Neuron (in vitro differentiated cells): ENCODE results near the gene PI4K2B.
"Not testable (repeated sequence)": the region's sequence is repeated elsewhere in the genome, so short reads cannot be mapped to it uniquely, and the experiment has no call there.

Source experiments
- H2AFZ ChIP-seq: one replicate; pipeline ENCODE4 v1.6.1; 2013; ENCODE audit warnings: low read depth, mild to moderate bottlenecking, inconsistent platforms, low read length, moderate library complexity
- H3K27me3 ChIP-seq: one replicate; pipeline ENCODE4 v1.6.1; 2013; ENCODE audit warnings: low read length; ENCODE audit not compliant: insufficient read depth
- H3K36me3 ChIP-seq: one replicate; pipeline ENCODE4 v1.6.1; 2013; ENCODE audit warnings: low read length; ENCODE audit not compliant: insufficient read depth
- H3K4me1 ChIP-seq: one replicate; pipeline ENCODE4 v1.6.1; 2013; ENCODE audit warnings: low read length; ENCODE audit not compliant: insufficient read depth
- H3K4me3 ChIP-seq: 2 replicates; pipeline ENCODE4 v1.5.1; 2013; ENCODE audit warnings: mild to moderate bottlenecking, low read length, moderate library complexity
- H3K9me3 ChIP-seq: one replicate; pipeline ENCODE4 v1.6.1; 2013; ENCODE audit warnings: low read length

The PI4K2B gene

GRCh38 chr4:25229804-25230203 is 4.0 kb upstream of the PI4K2B start:
- H2AFZ ChIP-seq, result no peak overlapping the region
- H3K36me3 ChIP-seq, result no peaks in the 10 kb centered on the region
- no peaks in the 10 kb centered on the region for H3K27me3 ChIP-seq
- H3K4me3 ChIP-seq, result no peak overlapping the region
- peaks cover 5% of the 10 kb centered on the region for H3K9me3 ChIP-seq
- H3K4me1 ChIP-seq, result peaks cover 2% of the 10 kb centered on the region

GRCh38 chr4:25233194-25233593 is 639 bp upstream of the PI4K2B start:
- Histone ChIP-seq H3K9me3 (peaks cover 5% of the 10 kb centered on the region), H3K27me3 (no peaks in the 10 kb centered on the region), H3K4me1 (peaks cover 7% of the 10 kb centered on the region), H3K36me3 (no peaks in the 10 kb centered on the region), H3K4me3 (peak overlapping the region; percentile 92), H2AFZ (peak overlapping the region; percentile 93)

DNA sequence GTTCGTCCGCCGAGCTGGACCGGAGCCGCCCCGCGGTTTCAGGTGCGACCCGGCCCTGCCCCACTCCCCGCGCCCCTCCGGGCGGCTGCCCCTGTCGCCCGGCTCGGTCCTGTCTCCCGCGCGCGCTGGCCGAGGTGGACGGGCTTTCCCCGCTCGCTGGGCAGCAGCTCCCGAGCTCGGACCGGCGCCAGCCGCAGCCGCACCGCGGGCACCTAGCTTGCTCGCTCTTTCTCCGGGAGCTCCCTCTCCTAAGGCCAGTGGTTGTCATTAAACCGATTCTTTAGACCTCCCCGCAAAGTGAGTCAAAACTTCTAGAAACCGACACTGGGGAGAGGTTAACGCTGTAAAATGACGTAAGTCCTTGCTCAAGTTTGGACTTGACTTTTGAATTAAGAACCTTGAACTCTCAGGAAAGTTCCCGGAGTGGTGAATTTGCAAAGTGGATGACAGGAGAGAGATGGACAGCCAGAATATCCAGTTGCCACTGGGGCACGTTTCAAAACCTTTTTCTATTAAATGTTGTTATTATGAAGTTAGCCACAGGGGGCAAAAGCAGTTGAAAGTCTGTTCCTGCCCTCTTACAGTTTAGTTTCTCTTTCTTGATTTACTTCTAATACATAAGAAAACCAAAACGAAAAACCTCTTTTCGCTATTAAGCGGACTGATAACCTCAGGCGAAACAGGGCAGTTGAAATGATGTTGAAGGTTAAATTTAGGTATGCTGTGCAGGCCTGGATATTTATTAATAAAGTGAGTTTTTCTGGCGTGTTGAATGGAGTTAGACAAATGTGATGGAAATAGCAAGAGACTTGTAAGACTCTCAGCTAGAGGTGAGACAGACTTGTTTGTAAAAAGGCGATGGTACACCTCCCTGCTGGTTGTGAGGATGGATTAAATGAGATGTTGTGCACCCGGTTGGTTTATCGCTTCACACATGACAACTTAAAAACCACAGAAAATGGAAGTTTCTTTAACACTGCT is 847 bp downstream of the PI4K2B start:
- H3K9me3 ChIP-seq, result peaks cover 5% of the 10 kb centered on the region
- no peaks in the 10 kb centered on the region for H3K36me3 ChIP-seq
- H3K4me1 ChIP-seq, result peaks cover 7% of the 10 kb centered on the region

GRCh38 chr4:25235401-25235800 is 1.6 kb downstream of the PI4K2B start:
- peak overlapping the region; percentile 92 for H3K4me3 ChIP-seq
- peaks cover 7% of the 10 kb centered on the region for H3K4me1 ChIP-seq
- peaks cover 5% of the 10 kb centered on the region for H3K9me3 ChIP-seq
- no peak overlapping the region for H2AFZ ChIP-seq
- H3K27me3 ChIP-seq, result no peaks in the 10 kb centered on the region
- no peaks in the 10 kb centered on the region for H3K36me3 ChIP-seq

More for the DNA sequence above, 847 bp downstream of the PI4K2B start:
- H2AFZ ChIP-seq, result peak overlapping the region; percentile 93
- peak overlapping the region; percentile 92 for H3K4me3 ChIP-seq
- H3K27me3 ChIP-seq, result no peaks in the 10 kb centered on the region

DNA sequence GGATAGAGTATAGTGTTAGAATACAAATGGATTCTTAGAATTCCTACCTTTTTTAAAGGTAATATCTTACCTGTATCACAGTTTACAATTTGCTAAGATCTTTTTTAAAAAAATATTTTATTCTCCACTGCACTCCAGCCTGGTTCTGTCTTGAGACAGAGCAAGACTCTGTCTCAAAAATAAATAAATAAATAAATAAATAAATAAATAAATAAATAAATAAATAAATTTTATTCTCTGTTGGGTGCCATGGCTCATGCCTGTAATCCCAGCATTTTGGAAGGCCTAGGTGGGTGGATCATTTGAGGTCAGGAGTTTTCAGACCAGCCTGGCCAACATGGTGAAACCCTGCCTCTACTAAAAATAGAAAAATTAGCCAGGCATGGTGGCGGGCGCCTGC is 2.2 kb downstream of the PI4K2B start:
- H3K4me1 ChIP-seq, H3K27me3 ChIP-seq, H3K4me3 ChIP-seq, H3K36me3 ChIP-seq, H2AFZ ChIP-seq, H3K9me3 ChIP-seq: not testable (repeated sequence)

DNA sequence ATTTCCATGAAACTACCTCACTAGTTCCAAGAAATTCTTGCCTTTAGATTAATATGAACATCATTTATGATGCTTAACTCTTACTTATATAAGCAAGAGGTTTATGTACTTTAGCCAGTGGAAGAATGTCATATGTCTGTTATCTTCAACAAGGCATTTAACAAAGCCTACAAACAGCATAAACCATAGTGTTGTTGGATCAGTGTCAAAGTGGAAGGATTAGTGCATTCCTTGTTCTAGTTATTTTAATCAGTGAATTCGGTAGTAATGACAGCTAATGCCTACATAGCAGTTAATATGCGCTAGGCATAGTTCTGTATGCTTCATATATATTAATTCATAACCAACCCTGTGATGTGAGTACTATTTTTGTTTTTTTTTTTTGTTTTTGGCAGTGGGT is 3.1 kb downstream of the PI4K2B start:
- no peak overlapping the region for H2AFZ ChIP-seq

DNA sequence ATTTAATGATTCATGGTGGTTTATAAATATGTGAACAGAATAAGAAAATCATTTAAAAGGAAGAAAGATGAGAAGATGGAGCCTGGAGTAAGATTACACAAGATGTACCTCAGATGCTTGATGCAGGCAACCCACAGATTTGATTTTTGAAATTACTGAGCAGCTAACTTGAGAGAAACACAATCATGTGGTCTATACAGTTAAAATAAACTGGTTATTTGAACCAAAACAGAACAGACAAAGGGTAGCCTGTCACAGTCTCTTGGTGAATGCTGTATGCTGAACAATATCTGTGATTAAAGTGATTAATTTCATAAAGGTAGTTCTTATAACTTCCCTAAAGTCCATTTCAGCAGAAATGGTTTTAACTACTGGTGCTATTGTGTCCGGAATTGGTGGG is 4.2 kb downstream of the PI4K2B start:
- Histone ChIP-seq H3K9me3 (peaks cover under 1% of the 10 kb centered on the region), H2AFZ (no peak overlapping the region), H3K4me3 (no peak overlapping the region), H3K36me3 (no peaks in the 10 kb centered on the region), H3K27me3 (no peaks in the 10 kb centered on the region), H3K4me1 (peaks cover 7% of the 10 kb centered on the region)

More for the DNA sequence above, 3.1 kb downstream of the PI4K2B start:
- H3K27me3 ChIP-seq, result no peaks in the 10 kb centered on the region
- H3K4me1 ChIP-seq, result peaks cover 7% of the 10 kb centered on the region
- H3K36me3 ChIP-seq, result no peaks in the 10 kb centered on the region
- peaks cover 5% of the 10 kb centered on the region for H3K9me3 ChIP-seq
- H3K4me3 ChIP-seq, result no peak overlapping the region

GRCh38 chr4:25239528-25239927 is 5.7 kb downstream of the PI4K2B start:
- H3K4me1 ChIP-seq, H3K36me3 ChIP-seq, H3K27me3 ChIP-seq, H3K4me3 ChIP-seq, H2AFZ ChIP-seq, H3K9me3 ChIP-seq: not testable (repeated sequence)

- not testable (repeated sequence) for H3K4me3 ChIP-seq, H3K4me1 ChIP-seq, H3K9me3 ChIP-seq, H3K36me3 ChIP-seq, H3K27me3 ChIP-seq, H2AFZ ChIP-seq
Observed at GRCh38 chr4:25240754-25241210, 6.9 kb downstream of the PI4K2B start.

DNA sequence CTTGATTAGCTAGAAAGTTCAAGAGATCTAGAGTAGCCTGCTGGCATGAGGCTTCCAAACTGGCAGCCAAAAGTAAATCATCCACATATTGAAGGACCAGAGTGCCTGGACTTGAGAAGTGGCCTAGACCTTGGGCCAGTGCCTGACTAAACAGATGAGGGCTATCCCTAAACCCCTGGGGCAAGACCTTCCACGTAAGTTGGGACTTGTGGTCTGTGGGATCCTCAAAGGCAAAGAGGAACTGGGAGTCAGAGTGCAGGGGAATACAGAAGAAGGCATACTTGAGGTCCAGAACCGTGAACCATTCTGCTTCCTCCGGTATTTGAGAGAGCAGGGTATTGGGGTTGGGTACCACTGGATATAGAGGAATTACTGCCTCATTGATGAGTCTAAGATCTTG is 8.4 kb downstream of the PI4K2B start:
- H2AFZ ChIP-seq, H3K4me1 ChIP-seq, H3K36me3 ChIP-seq, H3K27me3 ChIP-seq, H3K9me3 ChIP-seq, H3K4me3 ChIP-seq: not testable (repeated sequence)

DNA sequence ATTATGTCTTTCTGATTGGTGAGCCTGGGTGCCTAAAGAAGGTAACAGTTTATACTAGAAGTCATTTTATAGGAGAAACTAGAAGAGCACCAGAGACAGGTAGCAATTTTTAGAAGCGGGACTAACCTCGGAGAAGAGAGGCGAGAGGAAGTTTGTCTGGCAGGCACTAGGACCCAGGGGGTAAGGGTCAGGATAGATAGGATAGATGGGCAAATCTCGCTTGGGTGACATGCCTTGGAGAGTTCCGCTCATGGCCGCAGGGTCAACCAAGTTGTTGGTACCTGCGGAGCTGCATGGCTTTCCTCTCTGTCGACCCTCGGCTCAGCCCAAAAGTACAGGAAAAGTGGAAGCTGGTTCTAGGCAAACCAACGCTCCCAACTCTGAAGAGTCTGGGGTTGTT is 11.3 kb downstream of the PI4K2B start:
- Histone ChIP-seq H3K36me3 (no peaks in the 10 kb centered on the region), H2AFZ (no peak overlapping the region), H3K4me3 (no peak overlapping the region), H3K27me3 (no peaks in the 10 kb centered on the region), H3K4me1 (no peaks in the 10 kb centered on the region), H3K9me3 (peaks cover 2% of the 10 kb centered on the region)

DNA sequence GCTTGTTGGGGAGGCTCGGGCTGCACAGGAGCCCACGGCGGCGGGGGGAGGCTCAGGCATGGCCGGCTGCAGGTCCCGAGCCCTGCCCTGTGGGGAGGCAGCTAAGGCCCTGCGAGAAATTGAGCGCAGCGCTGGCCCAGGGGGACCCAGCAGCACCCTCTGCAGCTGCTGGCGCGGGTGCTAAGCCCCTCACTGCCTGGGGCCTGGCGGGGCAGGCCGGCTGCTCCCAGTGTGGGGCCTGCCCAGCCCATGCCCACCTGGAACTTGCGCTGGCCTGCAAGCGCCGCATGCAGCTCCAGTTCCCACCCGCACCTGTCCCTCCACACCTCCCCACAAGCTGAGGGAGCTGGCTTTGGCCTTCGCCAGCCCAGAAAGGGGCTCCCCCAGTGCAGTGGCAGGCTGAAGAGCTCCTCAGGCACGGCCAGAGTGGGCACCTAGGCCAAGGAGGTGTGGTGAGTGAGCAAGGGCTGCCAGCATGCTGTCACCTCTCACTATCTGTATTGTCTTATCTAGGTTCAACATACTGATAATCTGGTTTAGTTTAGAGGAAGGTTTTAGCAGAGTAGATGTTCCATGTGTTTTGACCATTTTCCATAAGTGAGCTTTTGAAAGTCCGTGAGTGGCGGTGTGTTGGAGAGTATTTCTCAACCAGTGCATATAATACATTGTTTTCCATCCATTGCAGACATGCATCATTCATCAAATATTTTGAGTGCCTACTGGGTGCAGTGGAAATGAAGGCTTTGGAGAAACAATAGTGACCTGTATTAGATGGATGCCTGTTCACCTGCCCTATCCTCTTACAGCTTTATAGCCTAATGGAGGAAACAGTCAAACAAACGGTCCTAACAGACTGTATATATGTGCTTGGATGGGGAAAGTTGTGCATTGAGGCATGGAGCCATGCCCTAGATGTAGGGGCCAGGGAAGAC is 13.1 kb downstream of the PI4K2B start:
- Histone ChIP-seq H3K9me3 (peaks cover 2% of the 10 kb centered on the region), H3K4me3 (no peak overlapping the region), H3K27me3 (no peaks in the 10 kb centered on the region), H2AFZ (no peak overlapping the region), H3K4me1 (no peaks in the 10 kb centered on the region), H3K36me3 (no peaks in the 10 kb centered on the region)

DNA sequence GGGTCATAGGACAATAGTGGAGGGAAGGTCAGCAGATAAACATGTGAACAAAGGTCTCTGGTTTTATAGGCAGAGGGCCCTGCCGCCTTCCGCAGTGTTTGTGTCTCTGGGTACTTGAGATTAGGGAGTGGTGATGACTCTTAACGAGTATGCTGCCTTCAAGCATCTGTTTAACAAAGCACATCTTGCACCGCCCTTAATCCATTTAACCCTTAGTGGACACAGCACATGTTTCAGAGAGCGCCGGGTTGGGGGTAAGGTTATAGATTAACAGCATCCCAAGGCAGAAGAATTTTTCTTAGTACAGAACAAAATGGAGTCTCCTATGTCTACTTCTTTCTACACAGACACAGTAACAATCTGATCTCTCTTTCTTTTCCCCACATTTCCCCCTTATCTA is 15.0 kb downstream of the PI4K2B start:
- not testable (repeated sequence) for H3K4me3 ChIP-seq, H2AFZ ChIP-seq, H3K9me3 ChIP-seq, H3K36me3 ChIP-seq, H3K4me1 ChIP-seq, H3K27me3 ChIP-seq
